WTC11 (cell line): ENCODE measurements around the gene MGRN1. TPM values are rescaled to one million over a fixed set of nuclear protein-coding genes. Genes with fewer than 3 reads are reported as not detected.

Source experiments
- ATAC-seq: fragments of 200-7000 bp; cut with Tn5 transposase; 2 replicates; pipeline ENCODE4 v1.10.0; 2021; ENCODE audit warnings: mild to moderate bottlenecking, moderate library complexity
- CTCF ChIA-PET: fragments of 300-600 bp; sonication (Branson Sonifier 250); formaldehyde crosslinking; loops from one replicate; lab custom pipeline; 2021; ENCODE audit warnings: antibody characterized with exemption; lab: Charles Lee
- POLR2A ChIA-PET: fragments of 350-600 bp; sonication (Branson Sonifier 250); formaldehyde crosslinking; loops from one replicate; lab custom pipeline; 2021; ENCODE audit warnings: antibody characterized with exemption; lab: Charles Lee
- DNase-seq: peaks from one replicate; pipeline ENCODE4 v3.0.0; 2021; ENCODE audit warnings: low spot score
- H3K27ac Mint-ChIP-seq: 2 replicates; pipeline ENCODE4 v1.8.0; 2021; ENCODE audit warnings: mixed read lengths
- H3K27me3 Mint-ChIP-seq: 2 replicates; pipeline ENCODE4 v1.8.0; 2021; ENCODE audit warnings: low read depth, mild to moderate bottlenecking, moderate library complexity, mixed read lengths
- H3K36me3 Mint-ChIP-seq: 2 replicates; pipeline ENCODE4 v1.8.0; 2021; ENCODE audit warnings: mixed read lengths
- H3K4me1 Mint-ChIP-seq: 2 replicates; pipeline ENCODE4 v1.8.0; 2022; ENCODE audit warnings: mixed read lengths
- H3K4me3 Mint-ChIP-seq: 2 replicates; pipeline ENCODE4 v1.8.0; 2021; ENCODE audit warnings: mild to moderate bottlenecking, moderate library complexity, mixed read lengths
- H3K9me3 Mint-ChIP-seq: 2 replicates; pipeline ENCODE4 v1.8.0; 2021; ENCODE audit warnings: mixed read lengths
- ARID4B ChIP-seq: sonication (generic); formaldehyde crosslinking; IDR thresholded peaks from 2 replicates; pipeline ENCODE4 v1.8.0; 2023; ENCODE audit warnings: missing genetic modification reagents, mild to moderate bottlenecking, borderline replicate concordance
- ATF1 ChIP-seq: sonication (generic); formaldehyde crosslinking; IDR thresholded peaks from 2 replicates; pipeline ENCODE4 v1.8.1; 2023; ENCODE audit warnings: mild to moderate bottlenecking, moderate library complexity, missing genetic modification reagents
- E2F5 ChIP-seq: sonication (generic); formaldehyde crosslinking; IDR thresholded peaks from 2 replicates; pipeline ENCODE4 v1.8.1; 2022; ENCODE audit warnings: mild to moderate bottlenecking, moderate library complexity, missing genetic modification reagents
- EMX1 ChIP-seq: fragments of 250-450 bp; sonication (Bioruptor Pico); IDR thresholded peaks from 2 replicates; pipeline ENCODE4 v1.8.0; 2021; ENCODE audit warnings: mild to moderate bottlenecking
- FOXK1 ChIP-seq: sonication (generic); formaldehyde crosslinking; IDR thresholded peaks from 2 replicates; pipeline ENCODE4 v1.8.0; 2022; ENCODE audit warnings: mild to moderate bottlenecking, moderate library complexity, missing genetic modification reagents
- HMGXB4 ChIP-seq: sonication (generic); formaldehyde crosslinking; IDR thresholded peaks from 2 replicates; pipeline ENCODE4 v1.8.1; 2023; ENCODE audit warnings: mild to moderate bottlenecking, moderate library complexity, missing genetic modification reagents
- KAT7 ChIP-seq: sonication (generic); formaldehyde crosslinking; IDR thresholded peaks from 2 replicates; pipeline ENCODE4 v1.8.1; 2023; ENCODE audit warnings: missing genetic modification reagents, mild to moderate bottlenecking, borderline replicate concordance
- MAX ChIP-seq: sonication (generic); formaldehyde crosslinking; IDR thresholded peaks from 2 replicates; pipeline ENCODE4 v1.8.0; 2022; ENCODE audit warnings: mild to moderate bottlenecking, missing genetic modification reagents
- MLX ChIP-seq: sonication (generic); formaldehyde crosslinking; IDR thresholded peaks from 2 replicates; pipeline ENCODE4 v1.8.1; 2023; ENCODE audit warnings: mild to moderate bottlenecking, missing genetic modification reagents, moderate library complexity
- PREB ChIP-seq: sonication (generic); formaldehyde crosslinking; IDR thresholded peaks from 2 replicates; pipeline ENCODE4 v1.8.1; 2022; ENCODE audit warnings: mild to moderate bottlenecking, missing genetic modification reagents, moderate library complexity, borderline replicate concordance
- RELA ChIP-seq: sonication (generic); formaldehyde crosslinking; IDR thresholded peaks from 2 replicates; pipeline ENCODE4 v1.8.1; 2022; ENCODE audit warnings: missing genetic modification reagents, mild to moderate bottlenecking, borderline replicate concordance
- TCF7 ChIP-seq: sonication (generic); formaldehyde crosslinking; IDR thresholded peaks from 2 replicates; pipeline ENCODE4 v1.8.0; 2022; ENCODE audit warnings: mild to moderate bottlenecking, low read depth, missing genetic modification reagents, moderate library complexity
- ZMAT4 ChIP-seq: fragments of 250-450 bp; sonication (Bioruptor Pico); IDR thresholded peaks from 2 replicates; pipeline ENCODE4 v1.9.0; 2021; ENCODE audit warnings: mild to moderate bottlenecking
- ZNF263 ChIP-seq: sonication (generic); formaldehyde crosslinking; IDR thresholded peaks from 2 replicates; pipeline ENCODE4 v1.8.1; 2022; ENCODE audit warnings: low read depth, mild to moderate bottlenecking, moderate library complexity, missing genetic modification reagents
- ZNF532 ChIP-seq: fragments of 250-450 bp; sonication (Bioruptor Pico); IDR thresholded peaks from 2 replicates; pipeline ENCODE4 v1.9.0; 2021; ENCODE audit warnings: mild to moderate bottlenecking, borderline replicate concordance
- total RNA-seq: library from RNA; stranded (reverse); gene quantifications from 3 replicates; pipeline ENCODE4 v1.2.3, GENCODE V29; 2021

The MGRN1 gene
- total RNA-seq, 1 experiment from 2014 or later, result 88.8 TPM

GRCh38 chr16:4612977-4613635, 11.5 kb upstream of the MGRN1 start (continued):
- no peak for TF ChIP-seq ARID4B
- TF ChIP-seq ZNF263 (CRISPR knock-in tag), result no peak
- TF ChIP-seq KAT7, result no peak
- no peak for TF ChIP-seq TCF7 (CRISPR knock-in tag)
- no peak for TF ChIP-seq ZNF532 (CRISPR knock-in tag)
- no peak for TF ChIP-seq ATF1 (CRISPR knock-in tag)
- TF ChIP-seq HMGXB4 (CRISPR knock-in tag), result no peak
- TF ChIP-seq PREB (CRISPR knock-in tag), result no peak
- no peak for TF ChIP-seq EMX1

GRCh38 chr16:4613636-4614570, 10.7 kb upstream of the MGRN1 start:
- CTCF ChIA-PET, result interaction anchor here (0.7 to 4.2 kb wide), 8 partner anchors 11 to 194 kb away, joined by 3 to 46 read pairs (median 6); partner anchors contain the start of gene MGRN1
- ATAC-seq (no peak), DNase-seq (peak; percentile 44)
- Mint-ChIP-seq H3K27me3 (no peaks in the 10 kb centered on the region), H3K36me3 (no peaks in the 10 kb centered on the region), H3K4me1 (peaks cover 37% of the 10 kb centered on the region), H3K9me3 (no peaks in the 10 kb centered on the region), H3K27ac (0 out of 2 replicates have a peak overlapping the region, but pooled peaks have one; percentile 89), H3K4me3 (peak overlapping the region; percentile 76)
- POLR2A ChIA-PET, result interaction anchor here (1.0 to 1.5 kb wide), 3 partner anchors 75 to 138 kb away, joined by 3 to 4 read pairs (median 3); partner anchors contain the start of genes CDIP1 and HMOX2
- TF ChIP-seq E2F5 (CRISPR knock-in tag), result 0 out of 2 replicates have a peak, but pooled peaks have one; percentile 27
- peak; percentile 90 for TF ChIP-seq FOXK1 (CRISPR knock-in tag)
- no peak for TF ChIP-seq ZMAT4 (CRISPR knock-in tag)
- peak; percentile 17; the same call in 1 of the 2 replicates for TF ChIP-seq MAX (CRISPR knock-in tag)
- TF ChIP-seq RELA (CRISPR knock-in tag), result peak; percentile 53; the same call in 1 of the 2 replicates
- peak; percentile 46; the same call in 1 of the 2 replicates for TF ChIP-seq MLX
